DMS114 treated with DMSO at 0.1 percent for 48 hours (cell line): ENCODE results near the gene SUN2.

Experiments
- DNase-seq: peaks from one replicate; lab custom pipeline; 2025; ENCODE audit not compliant: unreplicated experiment; lab: John Stamatoyannopoulos, UW

Gene SUN2

GRCh38 chr22:38699143-38699542 is 56.7 kb downstream of the SUN2 start:
- DNase-seq, result no peak

- DNase-seq, result no peak
These were observed 57.2 kb downstream of the SUN2 start for GRCh38 chr22:38698407-38699094.

DNA sequence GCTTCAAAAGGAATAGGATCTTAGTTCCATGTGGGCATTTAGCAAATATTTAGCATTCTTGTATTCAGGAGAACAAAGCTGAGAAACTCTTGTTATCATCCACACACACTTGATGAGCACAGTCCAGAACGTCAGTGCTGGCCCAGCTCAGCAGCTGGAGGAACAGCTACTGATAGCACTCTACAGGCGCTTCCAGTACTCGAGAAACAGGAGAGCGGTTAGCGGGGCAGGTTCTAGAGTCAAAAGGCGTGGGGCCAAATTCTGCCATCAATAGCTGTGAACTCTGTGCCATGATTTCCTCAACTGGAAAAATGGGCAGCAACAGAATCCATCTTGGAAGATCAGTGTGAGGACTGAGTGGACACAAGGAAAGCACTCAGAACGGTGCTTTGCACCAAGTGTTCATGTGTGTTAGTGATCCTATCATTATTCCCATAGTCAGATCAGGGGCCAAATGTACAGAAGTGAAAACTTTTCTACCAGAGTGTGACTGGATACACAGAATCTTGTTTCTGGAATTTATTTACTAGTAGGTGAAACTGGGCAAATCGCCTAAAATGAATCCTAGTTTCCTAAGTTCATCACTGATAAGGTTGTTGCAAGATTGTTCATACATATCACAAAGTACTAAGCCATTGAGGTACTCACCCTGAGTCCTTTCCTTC is 58.2 kb downstream of the SUN2 start:
- no peak for DNase-seq

- DNase-seq, result no peak
These were observed 59.0 kb downstream of the SUN2 start for GRCh38 chr22:38696606-38697424.

DNA sequence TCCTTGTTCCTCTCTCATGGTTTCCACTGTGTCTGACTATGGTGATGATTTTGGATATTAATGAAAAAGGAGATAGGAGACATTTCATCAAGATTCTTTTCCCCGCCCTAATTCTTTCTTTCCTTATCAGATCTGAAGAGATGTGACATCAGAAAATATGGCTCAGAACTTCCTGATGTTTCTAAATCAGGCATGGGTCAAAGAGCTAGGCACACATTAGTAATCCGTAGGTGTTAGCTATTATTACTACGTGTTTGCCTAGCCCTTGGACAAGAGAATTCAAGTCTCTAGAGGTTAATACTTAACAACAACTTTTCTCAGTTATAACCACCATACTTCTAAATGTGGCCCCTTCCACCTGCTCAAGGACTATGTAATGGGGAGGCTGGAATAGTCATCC is 60.9 kb downstream of the SUN2 start:
- DNase-seq, result no peak

GRCh38 chr22:38694049-38694448 is 61.7 kb downstream of the SUN2 start:
- no peak for DNase-seq

GRCh38 chr22:38689651-38690050 is 66.1 kb downstream of the SUN2 start:
- no peak for DNase-seq

DNA sequence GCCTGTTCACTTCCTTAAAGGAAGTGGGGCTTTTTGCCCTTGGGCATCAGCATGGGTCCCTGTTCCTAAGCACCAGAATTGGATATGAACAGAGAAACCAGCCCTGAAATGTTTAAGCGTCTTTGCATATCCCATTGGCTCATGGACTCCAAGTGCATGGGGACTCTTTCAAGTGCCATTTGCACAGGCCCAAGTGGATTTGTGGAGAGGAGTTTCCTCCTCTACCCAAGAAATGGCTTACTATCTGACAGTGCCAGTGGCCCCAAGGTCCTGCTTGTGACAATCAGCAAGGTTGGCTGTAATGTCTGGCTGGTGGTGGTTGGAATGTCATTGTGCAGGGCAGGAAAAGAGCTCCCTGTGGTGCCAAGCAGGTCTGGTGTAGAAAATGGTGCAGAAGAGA is 70.0 kb downstream of the SUN2 start:
- no peak for DNase-seq

DNA sequence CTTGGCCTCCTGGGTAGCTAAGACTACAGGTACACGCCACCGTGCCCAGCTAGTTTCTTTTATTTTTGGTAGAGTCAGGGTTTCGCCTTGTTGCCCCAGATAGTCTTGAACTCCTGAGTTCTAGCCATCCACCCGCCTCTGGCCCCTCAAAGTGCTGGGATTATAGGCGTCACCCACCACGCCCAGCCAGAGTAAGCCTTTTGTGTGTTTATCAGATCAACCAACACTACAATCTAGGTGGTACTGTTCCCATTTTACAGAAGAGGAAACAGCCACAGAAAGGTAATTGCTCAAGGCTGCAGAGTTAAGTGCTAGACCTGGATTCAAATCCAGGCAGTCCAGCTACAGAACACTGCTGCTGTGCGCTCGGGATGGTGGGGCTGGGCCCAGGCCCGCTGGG is 70.9 kb downstream of the SUN2 start:
- DNase-seq, result no peak
